GM21723 (cell line): ENCODE data around the gene AAR2.

Experiments used
- ATAC-seq: cut with Tn5 transposase; IDR thresholded peaks from one replicate; pipeline ENCODE4 v1.9.1; 2021; ENCODE audit warnings: mild to moderate bottlenecking, moderate library complexity; ENCODE audit not compliant: unreplicated experiment

The AAR2 gene

DNA sequence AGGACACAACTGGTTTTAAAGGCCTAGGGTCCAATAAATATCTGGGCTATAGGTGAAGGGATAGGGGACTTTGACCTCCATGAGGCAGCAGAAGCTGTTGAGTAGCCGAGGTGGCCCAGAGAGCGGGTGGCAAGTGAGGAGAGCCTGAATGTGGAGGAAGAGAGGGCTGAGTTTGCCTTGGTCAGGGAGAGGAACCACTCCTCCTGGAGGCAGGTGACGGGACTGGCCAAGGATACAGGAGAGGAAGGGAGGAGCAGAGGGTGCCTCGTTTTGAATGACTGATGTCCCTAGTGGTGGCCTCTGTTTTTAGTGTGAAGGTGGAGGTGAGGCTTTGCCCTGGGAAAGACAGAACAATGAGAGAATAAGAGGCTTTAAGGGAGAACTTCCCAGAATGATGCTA lies 19.1 kb upstream of the AAR2 start:
- ATAC-seq, result no peak

DNA sequence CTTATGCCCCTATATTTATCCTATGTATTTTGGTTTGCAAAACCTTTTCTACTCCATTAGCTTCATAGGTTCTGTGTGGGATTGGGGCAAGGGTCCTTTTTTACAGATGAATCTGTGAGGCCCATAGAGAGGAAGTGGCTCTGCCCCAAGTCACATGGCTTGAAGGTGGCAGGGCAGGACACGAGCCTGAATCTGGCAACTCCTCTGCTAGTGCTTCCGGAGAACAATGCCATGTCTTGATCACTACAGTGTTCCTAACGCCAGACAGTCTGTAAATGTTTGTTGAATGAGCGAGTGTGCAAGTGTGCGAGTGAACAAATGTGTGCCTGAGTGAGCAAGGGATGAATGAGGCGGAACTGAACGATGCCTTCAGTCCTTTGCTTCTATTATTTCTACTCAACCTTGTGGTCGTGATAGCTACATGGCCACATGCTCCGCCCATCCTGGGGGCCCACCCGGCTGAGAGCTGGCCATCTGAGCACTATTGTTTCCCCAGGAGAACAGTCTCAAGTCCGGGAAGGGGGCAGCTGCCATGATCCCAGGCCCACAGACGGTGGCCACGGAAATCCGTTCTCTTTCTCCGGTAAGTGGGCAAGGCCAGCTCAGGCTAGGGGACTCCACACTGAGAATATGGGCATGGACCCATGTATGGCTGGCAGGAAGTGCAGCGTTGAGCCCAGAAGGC lies 17.8 kb upstream of the AAR2 start:
- no peak for ATAC-seq

DNA sequence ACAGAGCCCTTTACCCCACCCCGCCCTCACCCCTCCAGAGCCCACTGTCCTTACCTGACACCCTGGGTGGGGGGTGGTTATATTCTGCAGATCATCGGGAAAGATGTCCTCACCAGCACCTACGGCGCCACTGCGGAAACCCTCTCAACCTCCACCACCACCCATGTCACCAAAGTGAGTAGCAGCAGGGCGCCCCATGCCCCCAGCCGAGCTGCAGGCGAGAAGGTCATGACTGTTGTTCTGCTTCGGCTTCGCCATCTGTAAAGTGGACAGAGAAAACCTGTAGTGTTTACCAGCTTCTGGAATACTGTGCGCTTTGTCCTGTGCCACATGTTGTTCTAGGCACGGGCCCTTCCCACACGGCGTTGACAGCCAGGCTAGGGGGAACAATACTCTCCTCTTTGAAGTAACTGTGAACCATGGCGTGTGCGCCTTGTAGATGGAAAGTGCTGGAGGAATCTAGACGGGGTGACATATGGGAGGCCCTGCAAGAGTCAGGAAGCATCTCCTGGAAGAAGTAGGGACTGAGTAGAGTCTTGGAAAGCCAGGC lies 16.5 kb upstream of the AAR2 start:
- ATAC-seq, result no peak

DNA sequence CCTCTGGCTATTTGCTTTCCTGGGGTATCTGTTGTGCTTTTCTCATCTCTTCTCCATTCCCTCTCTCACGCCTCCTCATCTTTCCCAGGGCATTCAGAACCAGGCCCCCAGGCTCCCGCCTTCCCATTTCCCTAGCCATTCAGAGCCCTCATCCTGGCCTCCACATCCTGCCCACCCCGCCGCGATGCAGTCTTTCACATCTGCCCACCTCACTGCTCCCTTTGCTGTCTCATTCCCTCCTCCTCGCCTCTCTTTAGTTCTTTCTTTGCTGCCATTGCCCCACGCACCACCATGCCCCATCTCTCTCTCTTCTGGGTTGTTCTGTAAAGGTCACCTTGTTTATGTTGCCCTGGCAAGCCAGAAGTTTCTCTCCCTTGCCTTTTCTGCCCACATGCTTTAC lies 10.6 kb upstream of the AAR2 start:
- ATAC-seq, result no peak

DNA sequence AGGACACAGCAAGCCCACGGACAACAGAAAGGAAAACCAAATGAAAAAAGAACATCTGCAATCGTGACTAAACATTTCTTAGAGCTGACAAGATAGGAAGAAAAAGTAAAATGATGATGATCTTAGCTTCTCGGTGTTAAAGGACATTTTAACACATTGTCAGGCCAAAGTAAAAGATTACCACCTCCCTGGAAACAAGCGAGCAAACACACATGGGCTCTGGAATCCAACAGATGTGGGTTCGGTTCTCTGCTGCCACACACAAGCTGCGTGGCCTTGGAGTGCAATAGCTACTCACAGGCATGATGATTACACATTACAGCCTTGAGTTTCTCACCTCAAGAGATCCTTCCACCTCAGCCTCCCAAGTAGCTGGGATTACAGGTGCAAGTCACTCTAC lies 7.5 kb upstream of the AAR2 start:
- ATAC-seq, result no peak

DNA sequence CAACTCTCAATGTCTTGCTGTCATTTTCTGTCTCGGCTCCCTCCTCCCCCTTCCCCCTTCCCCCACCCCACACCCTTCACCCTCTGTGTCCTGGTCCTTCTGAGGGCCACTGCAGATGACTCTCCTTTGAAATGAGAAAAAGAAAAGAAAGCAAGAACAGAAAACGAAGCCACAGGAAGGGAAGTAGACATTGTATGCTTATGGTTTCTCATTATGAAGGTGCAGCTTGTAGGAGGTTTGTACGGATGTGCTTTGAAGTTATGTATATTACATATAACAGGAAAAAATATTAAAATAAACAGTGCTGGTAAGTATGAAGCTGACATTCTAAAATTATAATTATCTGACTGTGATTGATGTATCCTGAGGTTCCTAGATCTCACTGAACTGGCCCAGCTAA lies 6.3 kb upstream of the AAR2 start:
- ATAC-seq, result no peak

DNA sequence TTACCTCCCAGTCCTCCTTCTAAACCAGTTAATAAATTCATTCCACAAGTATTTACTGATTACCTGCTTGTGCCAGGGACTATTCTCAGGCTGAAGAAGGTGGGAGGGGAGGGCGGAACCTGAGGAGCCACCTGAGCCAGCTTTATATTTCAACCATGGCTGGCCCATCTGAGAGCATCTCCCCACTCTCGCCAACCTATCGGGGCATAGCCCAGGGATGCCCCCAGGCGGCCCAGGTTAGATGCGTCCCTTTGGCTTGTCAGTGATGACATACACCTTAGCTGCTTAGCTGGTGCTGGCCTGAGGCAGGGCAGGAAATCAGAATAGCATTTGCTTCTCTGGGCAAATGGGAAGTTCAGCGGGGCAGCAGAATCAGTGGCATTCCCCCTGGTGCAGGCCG lies 4.9 kb upstream of the AAR2 start:
- no peak for ATAC-seq

DNA sequence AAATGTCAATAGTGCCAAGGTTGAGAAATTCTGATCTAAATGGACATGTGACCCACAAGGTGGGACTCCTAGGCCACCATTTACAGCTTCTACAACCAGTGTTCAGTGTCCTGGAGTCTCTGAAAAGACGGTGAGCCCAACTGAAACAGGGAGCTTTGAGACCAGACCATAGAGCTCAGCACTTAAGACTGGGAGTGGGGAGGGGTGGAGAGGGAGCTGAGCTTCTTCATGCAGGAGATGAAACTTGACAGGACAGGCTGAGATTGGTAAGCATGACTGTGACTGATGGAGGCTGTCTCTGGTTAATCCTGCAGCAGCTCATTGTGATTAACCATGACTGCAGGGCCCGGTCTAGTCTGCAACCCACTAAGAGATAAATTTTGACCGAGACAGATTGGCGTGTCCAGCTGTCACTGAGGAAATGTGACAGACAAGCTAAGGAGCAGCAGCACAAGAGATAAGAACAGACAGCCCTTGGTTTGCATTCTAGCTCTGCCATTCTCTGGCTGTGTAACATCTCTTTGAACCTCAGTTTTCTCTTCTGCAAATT lies 1.4 kb upstream of the AAR2 start:
- no peak for ATAC-seq

DNA sequence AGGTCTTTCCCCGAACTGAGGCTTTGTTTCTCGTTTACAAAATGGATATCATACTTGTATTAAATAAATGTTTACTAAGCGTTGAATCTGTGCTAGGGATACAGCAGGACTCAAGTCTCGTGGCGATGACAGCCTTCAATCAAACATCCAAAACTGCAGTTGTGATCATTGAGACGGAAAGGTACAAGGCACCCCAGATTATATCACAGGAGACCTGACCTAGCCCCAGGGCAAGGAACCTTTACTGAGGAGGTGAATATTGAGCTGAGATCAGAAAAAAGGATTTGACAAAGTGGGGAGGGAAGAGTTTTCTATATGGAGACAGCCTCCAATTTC lies 476 bp downstream of the AAR2 start:
- ATAC-seq, result peak; percentile 18

DNA sequence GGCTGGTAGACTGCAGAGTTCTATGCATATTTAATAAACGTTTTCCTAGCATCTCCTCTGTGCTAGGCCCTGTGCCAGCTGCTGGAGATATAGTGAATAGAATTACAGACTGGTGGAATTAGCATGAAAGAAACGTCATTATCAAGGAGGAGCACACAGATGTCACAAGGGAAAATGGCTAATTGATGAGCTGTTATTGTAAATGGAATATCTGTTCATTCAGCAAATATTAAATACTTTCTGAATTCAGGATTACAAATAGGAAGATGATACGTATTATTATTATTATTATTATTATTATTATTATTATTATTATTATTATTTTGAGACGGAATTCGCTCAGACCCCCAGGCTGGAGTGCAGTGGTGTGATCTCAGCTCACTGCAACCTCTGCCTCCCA lies 1.2 kb downstream of the AAR2 start:
- no peak for ATAC-seq

DNA sequence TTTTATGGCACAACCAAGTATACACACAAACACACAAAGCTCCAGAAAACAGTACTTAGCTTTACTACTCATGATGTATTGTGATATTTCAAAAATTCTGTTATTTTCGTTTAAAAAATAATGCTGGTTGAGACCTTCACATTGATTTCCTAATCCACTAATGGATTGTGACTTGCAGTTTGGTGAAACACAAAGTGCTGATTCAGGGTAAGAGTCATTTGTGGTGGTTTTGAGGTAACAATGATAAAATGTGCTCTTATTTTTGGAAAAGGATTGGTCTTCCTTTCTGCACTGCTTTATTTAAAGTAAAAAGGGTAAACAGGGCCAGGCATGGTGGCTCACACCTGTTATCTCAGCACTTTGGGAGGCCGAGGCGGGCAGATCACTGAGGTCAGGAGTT lies 1.9 kb downstream of the AAR2 start:
- ATAC-seq, result no peak

DNA sequence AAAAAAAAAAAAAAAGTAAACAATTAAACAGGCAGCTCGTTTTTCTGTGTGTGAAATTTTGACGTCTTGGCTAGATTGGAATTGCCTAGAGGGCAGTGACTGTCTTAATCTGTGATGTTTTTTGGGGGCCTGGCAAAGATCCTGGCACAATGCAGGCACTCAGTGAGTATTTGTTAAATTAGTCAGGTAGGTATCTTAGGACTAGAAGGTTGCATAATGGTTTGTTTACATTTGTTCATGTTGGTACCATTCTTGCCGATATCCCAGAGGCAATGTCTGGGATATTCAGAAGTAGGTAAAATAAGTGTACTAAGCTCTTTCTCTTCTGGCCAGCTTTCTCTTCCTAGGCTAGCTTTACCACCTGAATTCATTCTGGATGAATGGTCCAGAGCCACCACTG lies 2.5 kb downstream of the AAR2 start:
- ATAC-seq, result no peak

DNA sequence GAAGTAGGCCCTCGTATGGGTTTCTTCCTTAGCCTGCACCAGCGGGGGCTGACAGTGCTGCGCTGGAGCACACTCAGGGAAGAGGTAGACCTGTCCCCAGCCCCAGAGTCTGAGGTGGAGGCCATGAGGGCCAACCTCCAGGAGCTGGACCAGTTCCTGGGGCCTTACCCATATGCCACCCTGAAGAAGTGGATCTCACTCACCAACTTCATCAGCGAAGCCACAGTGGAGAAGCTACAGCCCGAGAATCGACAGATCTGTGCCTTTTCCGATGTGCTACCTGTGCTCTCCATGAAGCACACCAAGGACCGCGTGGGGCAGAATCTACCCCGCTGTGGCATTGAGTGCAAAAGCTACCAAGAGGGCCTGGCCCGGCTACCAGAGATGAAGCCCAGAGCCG lies 3.8 kb downstream of the AAR2 start:
- ATAC-seq, result no peak

DNA sequence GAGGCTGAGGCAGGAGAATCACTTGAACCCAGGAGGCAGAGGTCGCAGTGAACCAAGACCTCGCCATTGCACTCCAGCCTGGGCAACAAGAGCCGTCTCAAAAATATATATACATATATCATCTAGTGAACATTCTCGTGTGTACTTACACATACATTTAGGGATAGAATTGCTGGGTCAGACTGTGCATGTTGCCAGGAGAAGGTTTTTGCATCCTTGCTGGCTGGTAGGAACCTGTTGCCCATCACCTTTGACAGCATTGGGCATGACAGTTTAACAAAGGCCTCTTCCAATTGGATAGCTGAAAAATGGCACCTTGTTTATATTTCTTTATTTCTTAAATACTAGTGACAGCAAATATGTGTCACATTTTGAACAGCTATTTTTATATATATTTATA lies 5.4 kb downstream of the AAR2 start:
- no peak for ATAC-seq

DNA sequence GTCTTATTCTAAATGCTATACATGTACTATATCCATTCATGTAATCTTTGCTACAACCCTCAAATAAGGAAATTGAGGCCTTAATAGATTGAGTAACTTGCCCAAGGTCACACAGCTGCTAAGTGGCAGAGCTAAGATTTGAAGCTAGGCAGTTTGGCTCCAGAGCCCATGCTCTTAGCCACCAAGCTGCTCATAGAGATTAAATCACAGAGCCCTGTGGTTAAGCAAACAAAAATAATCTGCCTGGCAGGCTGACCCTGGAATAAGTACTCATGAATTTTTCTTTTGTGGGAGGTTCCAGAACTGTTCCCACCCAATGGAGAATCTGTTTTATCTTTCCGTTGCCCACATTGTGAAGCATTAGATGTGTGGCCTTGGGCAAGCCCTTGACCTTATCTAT lies 7.4 kb downstream of the AAR2 start:
- ATAC-seq, result no peak

DNA sequence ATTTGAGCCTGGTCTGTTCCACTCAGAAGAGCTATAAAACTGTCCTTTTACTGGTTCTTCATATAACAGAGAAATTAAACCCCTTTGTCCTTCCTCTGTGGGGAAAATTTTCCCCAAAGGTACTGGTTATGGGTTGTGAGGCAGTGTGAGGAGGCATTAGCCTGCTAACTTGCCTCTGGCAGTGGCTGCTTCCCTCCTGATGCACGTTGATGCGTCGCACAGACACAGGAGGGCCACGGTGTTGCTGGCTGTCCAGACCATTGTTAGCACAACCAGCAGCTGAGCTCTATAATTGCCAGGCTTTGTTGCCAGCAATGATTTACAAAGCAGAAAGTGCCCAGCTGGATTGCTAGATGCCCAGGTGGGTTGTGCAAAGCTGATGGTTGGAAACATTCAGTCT lies 10.1 kb downstream of the AAR2 start:
- no peak for ATAC-seq

DNA sequence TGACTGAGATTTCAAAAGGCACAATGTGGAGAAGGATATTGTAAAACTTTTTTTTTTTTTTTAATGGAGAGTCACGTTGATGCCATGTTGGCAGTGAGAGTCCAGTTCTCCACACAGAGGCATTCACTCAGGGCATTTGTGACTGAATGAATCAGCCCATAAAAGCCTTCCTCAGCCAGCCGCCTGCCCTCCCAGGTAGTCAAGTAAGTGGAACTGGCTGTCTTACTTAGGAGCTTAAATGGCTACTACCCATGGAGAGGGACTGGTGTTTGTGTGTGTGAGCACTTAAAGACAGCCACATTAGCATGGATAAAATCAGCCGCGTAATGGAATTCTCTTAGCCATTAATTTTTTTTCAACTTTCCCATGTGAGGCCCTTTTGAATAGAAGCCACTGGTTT lies 12.6 kb downstream of the AAR2 start:
- ATAC-seq, result no peak

DNA sequence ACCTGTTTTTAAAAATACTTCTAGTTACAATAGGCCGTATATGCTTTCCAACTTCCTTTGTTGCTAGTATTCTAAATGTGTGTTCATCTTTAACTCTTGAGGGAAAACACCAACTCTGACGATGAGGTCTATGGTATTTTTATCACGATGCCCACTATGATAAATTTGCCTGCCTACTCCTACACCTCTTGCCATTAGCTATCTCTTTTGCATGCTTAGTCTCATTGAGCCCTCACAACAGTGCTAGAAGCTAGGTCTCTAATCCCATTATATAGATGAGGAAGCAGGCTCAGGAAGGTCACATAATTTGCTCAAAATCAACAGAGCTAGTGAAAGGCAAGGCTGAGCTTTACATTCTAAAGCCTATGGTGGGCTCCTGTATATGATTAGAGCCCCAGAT lies 13.2 kb downstream of the AAR2 start:
- ATAC-seq, result no peak

DNA sequence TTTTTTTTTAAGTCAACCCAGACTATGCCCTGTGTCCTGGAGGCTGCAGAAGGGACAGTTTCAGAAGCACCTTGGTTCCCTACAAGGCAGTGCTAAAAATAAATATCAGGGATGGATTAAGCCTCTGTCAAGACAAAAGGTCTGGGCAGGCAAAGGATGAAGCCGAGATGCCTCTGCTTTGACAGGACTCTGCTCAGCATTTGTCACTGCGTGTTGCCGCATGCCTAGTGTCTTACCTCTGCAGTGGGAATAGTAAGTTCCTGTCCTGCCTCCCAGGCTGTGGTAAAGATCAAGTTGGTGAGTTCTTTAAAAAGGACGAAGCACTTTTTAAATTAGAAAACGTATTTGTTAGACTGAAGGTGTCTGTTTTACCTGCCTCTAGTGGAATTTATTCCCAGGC lies 15.1 kb downstream of the AAR2 start:
- ATAC-seq, result no peak

DNA sequence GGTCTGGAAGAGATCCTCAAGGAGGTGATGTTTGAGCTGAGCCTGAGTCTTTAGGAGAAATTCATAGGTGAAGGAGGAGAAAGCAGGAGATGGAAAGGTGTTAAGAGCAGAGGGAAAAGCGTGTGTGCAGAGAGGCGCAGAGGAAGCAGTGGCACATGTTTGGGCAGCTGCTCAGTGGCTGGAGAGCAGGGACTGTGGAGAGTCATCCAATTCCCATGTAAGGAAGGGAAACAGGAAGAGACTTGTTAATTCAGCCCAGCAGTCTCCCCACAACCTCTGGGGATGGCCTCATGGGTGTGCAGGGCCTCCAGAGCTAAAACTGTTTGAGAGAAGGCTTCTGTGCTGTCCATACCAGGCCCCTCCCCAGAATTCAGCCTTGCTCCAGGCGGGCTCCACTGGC lies 16.2 kb downstream of the AAR2 start:
- no peak for ATAC-seq

DNA sequence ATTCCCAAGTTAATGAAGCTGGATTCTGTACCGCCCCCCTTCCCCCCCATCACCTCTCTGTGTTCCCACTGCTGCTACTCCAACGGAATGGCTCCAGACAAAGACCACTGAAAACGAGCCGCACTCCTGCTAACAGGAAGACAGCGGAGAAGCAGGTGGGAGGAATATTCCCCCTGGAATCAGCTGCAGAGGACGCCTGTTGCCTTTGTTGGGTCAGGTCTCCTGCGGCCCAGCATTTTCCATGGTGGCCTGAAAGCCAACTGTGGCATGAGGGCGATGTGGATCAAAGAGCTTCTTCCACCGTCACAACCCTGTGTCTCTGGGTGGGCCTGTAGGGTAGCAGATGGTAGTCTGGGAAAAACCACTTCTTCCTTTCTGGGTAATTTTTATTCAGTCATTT lies 16.8 kb downstream of the AAR2 start:
- ATAC-seq, result no peak

DNA sequence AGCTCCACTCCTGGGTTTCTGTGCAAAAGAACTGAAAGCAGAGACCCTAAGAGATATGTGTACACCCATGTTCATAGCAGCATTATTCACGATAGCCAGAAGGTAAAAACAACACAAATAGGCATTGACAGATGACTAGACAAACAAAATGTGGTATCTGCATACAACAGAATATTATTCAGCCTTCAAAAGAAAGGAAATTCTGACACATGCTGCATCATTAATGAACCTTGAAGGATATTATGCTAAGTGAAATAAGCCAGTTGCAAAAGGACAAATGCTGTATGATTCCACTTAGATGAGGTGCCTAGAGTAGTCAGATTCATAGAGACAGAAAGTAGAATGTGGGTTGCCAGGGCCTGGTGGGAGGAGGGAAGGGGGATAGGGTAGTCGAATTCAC lies 17.8 kb downstream of the AAR2 start:
- ATAC-seq, result no peak

DNA sequence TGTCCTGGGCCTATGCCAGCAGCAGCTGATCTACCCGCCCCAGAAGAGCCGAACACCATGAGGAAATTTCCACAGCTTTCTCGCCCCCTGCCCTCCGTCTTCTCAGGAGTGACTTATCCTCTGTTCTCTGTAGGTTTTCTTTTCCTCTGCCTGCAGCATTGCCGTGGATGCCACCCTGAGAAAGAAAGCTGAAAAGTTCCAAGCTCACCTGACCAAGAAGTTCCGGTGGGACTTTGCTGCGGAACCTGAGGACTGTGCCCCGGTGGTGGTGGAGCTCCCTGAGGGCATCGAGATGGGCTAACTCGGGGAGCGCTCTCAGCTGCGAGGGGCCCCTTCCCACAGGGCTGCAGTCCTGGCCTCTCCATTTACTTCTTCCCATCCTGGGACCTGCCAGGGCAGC lies 19.2 kb downstream of the AAR2 start:
- no peak for ATAC-seq
